Lower leg skin (tissue), 3 donors: ENCODE measurements around the gene AP1G1.

Source experiments
- POLR2A ChIP-seq, 2 donors: fragments of 450-650 bp; IDR thresholded peaks; one replicate each; pipeline ENCODE4 v1.6.1; 2016 to 2017; ENCODE audit warnings: antibody characterized with exemption in 2 of 2, mild to moderate bottlenecking in 1 of 2, moderate library complexity in 1 of 2
- TF ChIP-seq, protein P1 (sequence below), 3 donors: fragments of 450-650 bp; IDR thresholded peaks; one replicate each; pipeline ENCODE4 v1.5.1; 2016; ENCODE audit warnings: antibody characterized with exemption in 3 of 3, mild to moderate bottlenecking in 3 of 3, moderate library complexity in 2 of 3

DNA sequence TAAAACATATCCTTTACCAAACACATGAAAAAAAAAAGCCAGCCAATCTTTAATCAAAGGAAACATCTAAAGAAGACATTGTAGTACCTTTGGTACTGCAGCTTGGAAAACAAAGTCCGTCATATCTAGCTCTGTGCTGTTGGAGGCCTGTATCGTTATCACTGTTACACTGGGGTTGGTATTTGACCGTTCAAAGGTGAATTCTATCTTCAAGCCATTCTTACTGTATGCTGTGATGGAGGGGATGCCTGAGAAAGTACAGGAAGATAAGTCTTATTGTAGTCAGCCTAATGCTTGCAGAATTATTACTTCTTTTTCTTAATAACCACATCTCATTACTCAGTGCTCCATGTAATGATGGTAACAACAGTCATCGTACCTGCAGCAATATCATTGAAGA is 69.8 kb downstream of the AP1G1 start:
- TF ChIP-seq, protein P1, sequence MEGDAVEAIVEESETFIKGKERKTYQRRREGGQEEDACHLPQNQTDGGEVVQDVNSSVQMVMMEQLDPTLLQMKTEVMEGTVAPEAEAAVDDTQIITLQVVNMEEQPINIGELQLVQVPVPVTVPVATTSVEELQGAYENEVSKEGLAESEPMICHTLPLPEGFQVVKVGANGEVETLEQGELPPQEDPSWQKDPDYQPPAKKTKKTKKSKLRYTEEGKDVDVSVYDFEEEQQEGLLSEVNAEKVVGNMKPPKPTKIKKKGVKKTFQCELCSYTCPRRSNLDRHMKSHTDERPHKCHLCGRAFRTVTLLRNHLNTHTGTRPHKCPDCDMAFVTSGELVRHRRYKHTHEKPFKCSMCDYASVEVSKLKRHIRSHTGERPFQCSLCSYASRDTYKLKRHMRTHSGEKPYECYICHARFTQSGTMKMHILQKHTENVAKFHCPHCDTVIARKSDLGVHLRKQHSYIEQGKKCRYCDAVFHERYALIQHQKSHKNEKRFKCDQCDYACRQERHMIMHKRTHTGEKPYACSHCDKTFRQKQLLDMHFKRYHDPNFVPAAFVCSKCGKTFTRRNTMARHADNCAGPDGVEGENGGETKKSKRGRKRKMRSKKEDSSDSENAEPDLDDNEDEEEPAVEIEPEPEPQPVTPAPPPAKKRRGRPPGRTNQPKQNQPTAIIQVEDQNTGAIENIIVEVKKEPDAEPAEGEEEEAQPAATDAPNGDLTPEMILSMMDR (IDR thresholded peaks at IDR 0.05): no peak
- TF ChIP-seq POLR2A (IDR thresholded peaks at IDR 0.05): no peak
